GM21529 (cell line): ENCODE data around the gene UBA1.
"Not testable (repeated sequence)": the region's sequence is repeated elsewhere in the genome, so short reads cannot be mapped to it uniquely, and the experiment has no call there.

Experiments
- ATAC-seq: cut with Tn5 transposase; IDR thresholded peaks from one replicate; pipeline ENCODE4 v1.9.1; 2021; ENCODE audit not compliant: unreplicated experiment

UBA1 gene

GRCh38 chrX:47248576-47248975, 54.9 kb downstream of the UBA1 start:
- ATAC-seq, result no peak

GRCh38 chrX:47250017-47250347, 56.4 kb downstream of the UBA1 start:
- no peak for ATAC-seq

GRCh38 chrX:47257620-47258019, 64.0 kb downstream of the UBA1 start:
- not testable (repeated sequence) for ATAC-seq
